SK-N-SH (cell line): ENCODE measurements around the gene CHRM5. TPM values are rescaled to one million over a fixed set of nuclear protein-coding genes. Genes with fewer than 3 reads are reported as not detected.
A peak's percentile ranks its signal among the peaks of the same experiment; 100 is the strongest.

Experiments used
- CTCF ChIA-PET: fragments of 300-600, 350-600 bp; formaldehyde crosslinking; extraction: SDS; loops from one replicate; lab custom pipeline; 2021; lab: Yijun Ruan, JAX
- POLR2A ChIA-PET: fragments of 350-600 bp; sonication (Branson Sonifier 250); formaldehyde crosslinking; extraction: SDS; loops from one replicate; lab custom pipeline; 2020; ENCODE audit warnings: antibody characterized with exemption, inconsistent platforms; lab: Yijun Ruan, JAX
- DNase-seq: peaks from one replicate; pipeline ENCODE4 v3.0.0; 2012
- H2AFZ ChIP-seq: fragments of 200-600 bp; sonication (generic); 2 replicates; pipeline ENCODE4 v1.8.1; 2016; ENCODE audit warnings: antibody characterized with exemption, mild to moderate bottlenecking, low read depth
- H3F3A ChIP-seq: fragments of 200-600 bp; sonication (generic); replicated peaks from 2 replicates; pipeline ENCODE3; 2016; ENCODE audit warnings: antibody characterized with exemption, mild to moderate bottlenecking; ENCODE audit not compliant: insufficient read depth
- H3K27ac ChIP-seq, 2 experiments: fragments of 200-500 bp in 1 of 2; fragments of 200-600 bp in 1 of 2; sonication (Bioruptor generic) in 1 of 2; sonication (generic), shearing (Covaris generic) in 1 of 2; 2 replicates each; pipeline versions ENCODE4 v1.5.1 to v1.6.1; 2014 to 2016; ENCODE audit warnings: low read depth in 2 of 2, inconsistent platforms in 1 of 2, low read length in 1 of 2, mild to moderate bottlenecking in 1 of 2, mixed read lengths in 1 of 2
- H3K27me3 ChIP-seq: fragments of 200-600 bp; sonication (generic), shearing (Covaris generic); 2 replicates; pipeline ENCODE4 v1.6.1; 2016; ENCODE audit warnings: mixed run types; ENCODE audit not compliant: insufficient read depth
- H3K36me3 ChIP-seq, 2 experiments: fragments of 200-500 bp in 1 of 2; fragments of 200-600 bp in 1 of 2; sonication (Bioruptor generic) in 1 of 2; sonication (generic) in 1 of 2; replicated peaks in 1 of 2; 2 replicates each; pipeline versions ENCODE3 to v1.5.1; 2014 to 2016; ENCODE audit warnings: low read length in 1 of 2, mild to moderate bottlenecking in 1 of 2; ENCODE audit not compliant: insufficient read depth in 2 of 2, control insufficient read depth in 1 of 2
- H3K4me1 ChIP-seq, 2 experiments: fragments of 200-500 bp in 1 of 2; fragments of 200-600 bp in 1 of 2; sonication (Bioruptor generic) in 1 of 2; sonication (generic), shearing (Covaris generic) in 1 of 2; 2 replicates each; pipeline versions ENCODE4 v1.5.1 to v1.6.1; 2014 to 2016; ENCODE audit warnings: low read depth in 1 of 2, low read length in 1 of 2, mixed run types in 1 of 2; ENCODE audit not compliant: insufficient read depth in 2 of 2, control insufficient read depth in 1 of 2
- H3K4me2 ChIP-seq: fragments of 200-600 bp; sonication (generic), shearing (Covaris generic); 2 replicates; pipeline ENCODE4 v1.6.1; 2017; ENCODE audit warnings: mixed run types
- H3K4me3 ChIP-seq, 2 experiments: fragments of 200-500 bp in 1 of 2; fragments of 200-600 bp in 1 of 2; sonication (Bioruptor generic) in 1 of 2; sonication (generic), shearing (Covaris generic) in 1 of 2; 2 replicates each; pipeline versions ENCODE4 v1.5.1 to v1.8.1; 2014 to 2016; ENCODE audit warnings: low read depth in 2 of 2, inconsistent platforms in 1 of 2, low read length in 1 of 2, mild to moderate bottlenecking in 1 of 2, mixed read lengths in 1 of 2, moderate library complexity in 1 of 2
- H3K79me2 ChIP-seq: fragments of 200-600 bp; sonication (generic); 2 replicates; pipeline ENCODE4 v1.8.1; 2017; ENCODE audit warnings: mild to moderate bottlenecking; ENCODE audit not compliant: insufficient read depth
- H3K9ac ChIP-seq: fragments of 200-600 bp; sonication (generic); 2 replicates; pipeline ENCODE4 v1.6.1; 2017; ENCODE audit warnings: mixed run types
- H3K9me2 ChIP-seq: fragments of 200-600 bp; sonication (generic); 2 replicates; pipeline ENCODE4 v1.6.1; 2017; ENCODE audit warnings: mixed run types
- H3K9me3 ChIP-seq: fragments of 200-600 bp; sonication (generic); 2 replicates; pipeline ENCODE4 v1.6.1; 2017; ENCODE audit warnings: mixed run types, mild to moderate bottlenecking, moderate library complexity
- H4K20me1 ChIP-seq: fragments of 200-600 bp; sonication (generic); 2 replicates; pipeline ENCODE4 v1.6.1; 2017; ENCODE audit warnings: mild to moderate bottlenecking, mixed run types; ENCODE audit not compliant: insufficient read depth
- CHD2 ChIP-seq: fragments of 150-350 bp; IDR thresholded peaks from 2 replicates; pipeline ENCODE4 v1.6.1; 2018; ENCODE audit warnings: low read length; ENCODE audit not compliant: partially characterized antibody
- EP300 ChIP-seq, 2 experiments: IDR thresholded peaks; 2 replicates each; pipeline versions ENCODE4 v1.4.0 to v1.6.1; 2012; ENCODE audit warnings: borderline replicate concordance in 1 of 2, low read depth in 1 of 2, low read length in 1 of 2
- FOSL2 ChIP-seq: IDR thresholded peaks from 2 replicates; pipeline ENCODE4 v1.4.0; 2012; ENCODE audit warnings: low read depth, mild to moderate bottlenecking, moderate library complexity, borderline replicate concordance
- FOXM1 ChIP-seq: IDR thresholded peaks from 2 replicates; pipeline ENCODE4 v1.4.0; 2012; ENCODE audit warnings: low read depth, mild to moderate bottlenecking
- GABPA ChIP-seq: IDR thresholded peaks from 2 replicates; pipeline ENCODE4 v1.4.0; 2012; ENCODE audit warnings: low read depth, mild to moderate bottlenecking
- NFIC ChIP-seq: IDR thresholded peaks from 2 replicates; pipeline ENCODE4 v1.4.0; 2012; ENCODE audit warnings: borderline replicate concordance
- RFX5 ChIP-seq: IDR thresholded peaks from 2 replicates; pipeline ENCODE4 v1.6.1; 2012; ENCODE audit warnings: mild to moderate bottlenecking, improper control_type of control experiment, low read length
- WGBS: methylation state at CpG from one replicate; pipeline ENCODE4 v1.1.6; 2017; ENCODE audit warnings: low lambda C conversion rate; 5-methylcytosine and 5-hydroxymethylcytosine counted together
- polyA plus RNA-seq, 3 experiments: library from polyadenylated mRNA; depleted of rRNA; stranded (reverse); fragments of >200 nt; gene quantifications; 2 replicates each; pipeline ENCODE4 v1.2.3, GENCODE V29; 2012
- TF ChIP-seq, protein P1 (sequence below): fragments of 150-350 bp; IDR thresholded peaks from 2 replicates; pipeline ENCODE4 v1.6.1; 2016; ENCODE audit warnings: mild to moderate bottlenecking, low read depth, low read length
- TF ChIP-seq, protein P2 (sequence below): IDR thresholded peaks from 2 replicates; pipeline ENCODE4 v1.6.1; 2012; ENCODE audit warnings: mild to moderate bottlenecking, low read depth, low read length, moderate library complexity
- TF ChIP-seq, protein P3 (sequence below): fragments of 150-350 bp; IDR thresholded peaks from 2 replicates; pipeline ENCODE4 v1.6.1; 2017; ENCODE audit warnings: antibody characterized with exemption, low read length, low read depth, borderline replicate concordance
- TF ChIP-seq, protein P4 (sequence below): IDR thresholded peaks from 2 replicates; pipeline ENCODE4 v1.4.0; 2012; ENCODE audit warnings: low read depth, borderline replicate concordance
- TF ChIP-seq, protein P5 (sequence below): IDR thresholded peaks from 2 replicates; pipeline ENCODE4 v1.4.0; 2012; ENCODE audit warnings: low read depth, borderline replicate concordance

CHRM5 gene
- polyA plus RNA-seq, 1 of the 3 experiments (the other 2 are of a cell fraction), result 0.03 TPM

DNA sequence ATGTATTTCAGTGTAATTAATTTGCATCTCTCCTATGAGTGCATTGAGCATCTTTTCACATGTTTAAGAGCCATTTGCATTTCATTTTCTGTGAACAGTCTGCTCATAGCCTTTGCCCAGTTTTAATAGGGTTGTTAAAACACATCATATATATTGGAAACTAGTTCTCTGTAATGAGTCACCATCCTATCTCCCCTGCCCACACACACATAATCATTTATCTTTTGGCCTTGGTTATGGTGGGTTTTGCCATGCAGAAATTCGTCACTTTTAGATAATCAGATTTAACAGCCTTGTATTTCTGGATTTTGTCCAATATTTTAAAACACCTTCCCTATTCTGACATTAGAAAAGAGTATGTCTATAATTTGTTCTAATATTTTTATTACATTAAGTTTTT is 11.9 kb upstream of the CHRM5 start:
- ChIA-PET CTCF (no interaction called here), POLR2A (no interaction called here)
- no peaks in the 10 kb centered on the region for H4K20me1 ChIP-seq
- H3K27ac ChIP-seq, result no peak overlapping the region
- H3K9me2 ChIP-seq, result no peaks in the 10 kb centered on the region
- 33% methylated on average over 1 of the region's 1 CpG for WGBS
- H3K4me3 ChIP-seq, result no peak overlapping the region
- peaks cover 0 to 4% of the 10 kb centered on the region in 2 experiments; a peak in 2 of 4 replicates for H3K4me1 ChIP-seq
- TF ChIP-seq NFIC, result peak; percentile 38; the same call in 1 of the 2 replicates
- TF ChIP-seq, protein P1, sequence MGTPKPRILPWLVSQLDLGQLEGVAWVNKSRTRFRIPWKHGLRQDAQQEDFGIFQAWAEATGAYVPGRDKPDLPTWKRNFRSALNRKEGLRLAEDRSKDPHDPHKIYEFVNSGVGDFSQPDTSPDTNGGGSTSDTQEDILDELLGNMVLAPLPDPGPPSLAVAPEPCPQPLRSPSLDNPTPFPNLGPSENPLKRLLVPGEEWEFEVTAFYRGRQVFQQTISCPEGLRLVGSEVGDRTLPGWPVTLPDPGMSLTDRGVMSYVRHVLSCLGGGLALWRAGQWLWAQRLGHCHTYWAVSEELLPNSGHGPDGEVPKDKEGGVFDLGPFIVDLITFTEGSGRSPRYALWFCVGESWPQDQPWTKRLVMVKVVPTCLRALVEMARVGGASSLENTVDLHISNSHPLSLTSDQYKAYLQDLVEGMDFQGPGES, result no peak
- TF ChIP-seq, protein P2, sequence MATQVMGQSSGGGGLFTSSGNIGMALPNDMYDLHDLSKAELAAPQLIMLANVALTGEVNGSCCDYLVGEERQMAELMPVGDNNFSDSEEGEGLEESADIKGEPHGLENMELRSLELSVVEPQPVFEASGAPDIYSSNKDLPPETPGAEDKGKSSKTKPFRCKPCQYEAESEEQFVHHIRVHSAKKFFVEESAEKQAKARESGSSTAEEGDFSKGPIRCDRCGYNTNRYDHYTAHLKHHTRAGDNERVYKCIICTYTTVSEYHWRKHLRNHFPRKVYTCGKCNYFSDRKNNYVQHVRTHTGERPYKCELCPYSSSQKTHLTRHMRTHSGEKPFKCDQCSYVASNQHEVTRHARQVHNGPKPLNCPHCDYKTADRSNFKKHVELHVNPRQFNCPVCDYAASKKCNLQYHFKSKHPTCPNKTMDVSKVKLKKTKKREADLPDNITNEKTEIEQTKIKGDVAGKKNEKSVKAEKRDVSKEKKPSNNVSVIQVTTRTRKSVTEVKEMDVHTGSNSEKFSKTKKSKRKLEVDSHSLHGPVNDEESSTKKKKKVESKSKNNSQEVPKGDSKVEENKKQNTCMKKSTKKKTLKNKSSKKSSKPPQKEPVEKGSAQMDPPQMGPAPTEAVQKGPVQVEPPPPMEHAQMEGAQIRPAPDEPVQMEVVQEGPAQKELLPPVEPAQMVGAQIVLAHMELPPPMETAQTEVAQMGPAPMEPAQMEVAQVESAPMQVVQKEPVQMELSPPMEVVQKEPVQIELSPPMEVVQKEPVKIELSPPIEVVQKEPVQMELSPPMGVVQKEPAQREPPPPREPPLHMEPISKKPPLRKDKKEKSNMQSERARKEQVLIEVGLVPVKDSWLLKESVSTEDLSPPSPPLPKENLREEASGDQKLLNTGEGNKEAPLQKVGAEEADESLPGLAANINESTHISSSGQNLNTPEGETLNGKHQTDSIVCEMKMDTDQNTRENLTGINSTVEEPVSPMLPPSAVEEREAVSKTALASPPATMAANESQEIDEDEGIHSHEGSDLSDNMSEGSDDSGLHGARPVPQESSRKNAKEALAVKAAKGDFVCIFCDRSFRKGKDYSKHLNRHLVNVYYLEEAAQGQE, result no peak
- H3K4me2 ChIP-seq, result no peak overlapping the region
- H2AFZ ChIP-seq, result no peak overlapping the region
- no peak for DNase-seq
- no peaks in the 10 kb centered on the region for H3K9me3 ChIP-seq
- H3K9ac ChIP-seq, result no peak overlapping the region
- no peaks in the 10 kb centered on the region for H3K36me3 ChIP-seq
- no peaks in the 10 kb centered on the region for H3K27me3 ChIP-seq
- no peaks in the 10 kb centered on the region for H3K79me2 ChIP-seq
- no peaks in the 10 kb centered on the region for H3F3A ChIP-seq

DNA sequence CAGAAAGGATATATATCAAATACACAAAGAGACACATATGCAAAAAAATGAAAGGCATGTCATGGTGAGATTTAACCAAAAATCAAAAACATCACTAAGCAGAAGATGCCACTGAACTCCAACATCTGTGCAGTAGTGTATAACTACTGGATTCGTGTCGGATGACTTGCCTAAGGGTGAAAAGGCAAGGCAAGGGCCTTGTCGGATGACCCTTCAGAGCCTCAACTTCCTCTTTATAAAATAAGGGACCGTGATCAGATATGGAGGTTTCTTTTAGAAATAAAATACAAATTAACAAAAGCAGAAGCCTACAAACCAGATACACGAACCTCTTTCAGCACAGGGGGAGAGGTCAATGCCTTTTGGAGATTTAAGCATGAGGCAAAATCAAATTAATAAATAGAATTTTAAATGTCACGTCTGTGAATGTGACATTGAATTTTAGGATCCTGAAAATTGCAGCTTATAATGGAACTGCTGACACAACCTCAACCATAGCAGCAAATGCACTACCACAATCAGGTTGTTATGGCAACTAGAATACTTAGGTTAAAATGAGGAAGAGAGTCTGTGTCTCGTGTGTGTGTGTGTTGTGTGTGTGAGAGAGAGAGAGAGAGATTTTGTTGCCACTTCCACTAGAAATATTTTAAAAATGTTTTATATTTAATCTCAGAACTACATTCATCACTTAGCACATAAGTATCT is 8.3 kb upstream of the CHRM5 start:
- Histone ChIP-seq H2AFZ (no peak overlapping the region), H3K27me3 (no peaks in the 10 kb centered on the region), H3K4me1 (peaks cover 0 to 4% of the 10 kb centered on the region in 2 experiments; a peak in 2 of 4 replicates), H3K36me3 (no peaks in the 10 kb centered on the region), H4K20me1 (no peaks in the 10 kb centered on the region), H3K9me3 (no peaks in the 10 kb centered on the region), H3K9me2 (no peaks in the 10 kb centered on the region), H3K4me2 (no peak overlapping the region), H3K4me3 (no peak overlapping the region), H3K79me2 (no peaks in the 10 kb centered on the region), H3K9ac (no peak overlapping the region), H3K27ac (no peak overlapping the region), H3F3A (no peaks in the 10 kb centered on the region)
- no peak for DNase-seq
- 85% methylated on average over 7 of the region's 7 CpGs for WGBS
- ChIA-PET POLR2A (no interaction called here), CTCF (interaction anchor here (3.7 kb wide), 1 partner anchor 223 kb away, joined by 26 read pairs; no protein-coding TSS in a partner anchor)
- TF ChIP-seq RFX5, result no peak
- TF ChIP-seq EP300 (IDR thresholded peaks at IDR 0.05; ENCODE audit: borderline replicate concordance in 1 of 2, low read depth in 1 of 2, low read length in 1 of 2), result no peak
- no peak for TF ChIP-seq CHD2
- TF ChIP-seq, protein P3, sequence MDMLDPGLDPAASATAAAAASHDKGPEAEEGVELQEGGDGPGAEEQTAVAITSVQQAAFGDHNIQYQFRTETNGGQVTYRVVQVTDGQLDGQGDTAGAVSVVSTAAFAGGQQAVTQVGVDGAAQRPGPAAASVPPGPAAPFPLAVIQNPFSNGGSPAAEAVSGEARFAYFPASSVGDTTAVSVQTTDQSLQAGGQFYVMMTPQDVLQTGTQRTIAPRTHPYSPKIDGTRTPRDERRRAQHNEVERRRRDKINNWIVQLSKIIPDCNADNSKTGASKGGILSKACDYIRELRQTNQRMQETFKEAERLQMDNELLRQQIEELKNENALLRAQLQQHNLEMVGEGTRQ, result no peak
- TF ChIP-seq, protein P2, result no peak
- TF ChIP-seq, protein P4, sequence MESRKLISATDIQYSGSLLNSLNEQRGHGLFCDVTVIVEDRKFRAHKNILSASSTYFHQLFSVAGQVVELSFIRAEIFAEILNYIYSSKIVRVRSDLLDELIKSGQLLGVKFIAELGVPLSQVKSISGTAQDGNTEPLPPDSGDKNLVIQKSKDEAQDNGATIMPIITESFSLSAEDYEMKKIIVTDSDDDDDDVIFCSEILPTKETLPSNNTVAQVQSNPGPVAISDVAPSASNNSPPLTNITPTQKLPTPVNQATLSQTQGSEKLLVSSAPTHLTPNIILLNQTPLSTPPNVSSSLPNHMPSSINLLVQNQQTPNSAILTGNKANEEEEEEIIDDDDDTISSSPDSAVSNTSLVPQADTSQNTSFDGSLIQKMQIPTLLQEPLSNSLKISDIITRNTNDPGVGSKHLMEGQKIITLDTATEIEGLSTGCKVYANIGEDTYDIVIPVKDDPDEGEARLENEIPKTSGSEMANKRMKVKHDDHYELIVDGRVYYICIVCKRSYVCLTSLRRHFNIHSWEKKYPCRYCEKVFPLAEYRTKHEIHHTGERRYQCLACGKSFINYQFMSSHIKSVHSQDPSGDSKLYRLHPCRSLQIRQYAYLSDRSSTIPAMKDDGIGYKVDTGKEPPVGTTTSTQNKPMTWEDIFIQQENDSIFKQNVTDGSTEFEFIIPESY, result no peak
- TF ChIP-seq FOSL2, result no peak
- TF ChIP-seq, protein P5, sequence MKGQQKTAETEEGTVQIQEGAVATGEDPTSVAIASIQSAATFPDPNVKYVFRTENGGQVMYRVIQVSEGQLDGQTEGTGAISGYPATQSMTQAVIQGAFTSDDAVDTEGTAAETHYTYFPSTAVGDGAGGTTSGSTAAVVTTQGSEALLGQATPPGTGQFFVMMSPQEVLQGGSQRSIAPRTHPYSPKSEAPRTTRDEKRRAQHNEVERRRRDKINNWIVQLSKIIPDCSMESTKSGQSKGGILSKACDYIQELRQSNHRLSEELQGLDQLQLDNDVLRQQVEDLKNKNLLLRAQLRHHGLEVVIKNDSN, result no peak
- no peak for TF ChIP-seq GABPA
- TF ChIP-seq FOXM1, result no peak
